Upper lobe of left lung (tissue), 6 donors: ENCODE results near the gene CCNT2. TPM values are rescaled to one million over a fixed set of nuclear protein-coding genes. Genes with fewer than 3 reads are reported as not detected.
A peak's percentile ranks its signal among the peaks of the same experiment; 100 is the strongest.

ENCODE experiments used
- ATAC-seq, 2 donors: fragments of 200-7000 bp; cut with Tn5 transposase; one replicate each; pipeline ENCODE4 v1.9.1; 2022; ENCODE audit warnings: mild to moderate bottlenecking in 2 of 2, moderate library complexity in 2 of 2; ENCODE audit not compliant: low FRiP score in 2 of 2
- DNase-seq, 2 donors: peaks; one replicate each; pipeline ENCODE4 v3.0.0-alpha.2; 2019 to 2020
- H3K27ac ChIP-seq, 4 donors: fragments of 200-600 bp; sonication (generic); one replicate each; pipeline ENCODE4 v1.5.1; 2016 to 2019
- H3K27me3 ChIP-seq, 4 donors: fragments of 200-600 bp; sonication (generic); one replicate each; pipeline ENCODE4 v1.5.1; 2017 to 2019
- H3K36me3 ChIP-seq, 4 donors: fragments of 200-600 bp; sonication (generic); one replicate each; pipeline ENCODE4 v1.5.1; 2016 to 2019
- H3K4me1 ChIP-seq, 4 donors: fragments of 200-600 bp; sonication (generic); one replicate each; pipeline ENCODE4 v1.5.1; 2018 to 2019
- H3K4me3 ChIP-seq, 4 donors: fragments of 200-600 bp; sonication (generic); one replicate each; pipeline ENCODE4 v1.5.1; 2017 to 2019; ENCODE audit warnings: mild to moderate bottlenecking in 2 of 4, moderate library complexity in 1 of 4
- H3K9me3 ChIP-seq, 4 donors: fragments of 200-600 bp; sonication (generic); one replicate each; pipeline ENCODE4 v1.5.1; 2018 to 2019
- EP300 ChIP-seq, 4 donors: sonication (generic); formaldehyde crosslinking; IDR thresholded peaks; one replicate each; pipeline ENCODE4 v1.5.1; 2017; ENCODE audit warnings: antibody characterized with exemption in 4 of 4, control low read depth in 2 of 4
- POLR2A ChIP-seq, 4 donors: fragments of 450-650 bp; IDR thresholded peaks; one replicate each; pipeline ENCODE4 v1.5.1; 2016 to 2017; ENCODE audit warnings: antibody characterized with exemption in 4 of 4, mild to moderate bottlenecking in 2 of 4
- POLR2AphosphoS5 ChIP-seq, 2 donors: sonication (generic); formaldehyde crosslinking; IDR thresholded peaks; one replicate each; pipeline ENCODE4 v1.5.1; 2017; ENCODE audit warnings: antibody characterized with exemption in 2 of 2
- WGBS, 2 donors: methylation state at CpG; one replicate each; pipeline ENCODE4 v1.1.5; 2017 to 2018; 5-methylcytosine and 5-hydroxymethylcytosine counted together
- total RNA-seq, 6 donors: library from RNA; depleted of rRNA in 4 of 6; stranded (reverse); fragments of >200 nt in 4 of 6; gene quantifications; one replicate each; pipeline versions ENCODE4 v1.1.0 to v1.2.1, GENCODE V29; 2016 to 2021
- TF ChIP-seq, protein P1 (sequence below), 6 experiments: fragments of 450-650 bp in 4 of 6; fragments of 200-600 bp in 2 of 6; sonication (generic) in 2 of 6; IDR thresholded peaks; one replicate each; pipeline ENCODE4 v1.5.1; 2016 to 2019; ENCODE audit warnings: antibody characterized with exemption in 6 of 6
- donor health status: DM: no; HTN: no; CAD: no; lungs with moderate emphysema.
- donor health status: DM: no; HTN: yes; CAD: no; lungs with severe emphysema.

The CCNT2 gene
- total RNA-seq, 6 donors from 2014 or later = 15.9 to 56.9 (median 32.2) TPM

DNA sequence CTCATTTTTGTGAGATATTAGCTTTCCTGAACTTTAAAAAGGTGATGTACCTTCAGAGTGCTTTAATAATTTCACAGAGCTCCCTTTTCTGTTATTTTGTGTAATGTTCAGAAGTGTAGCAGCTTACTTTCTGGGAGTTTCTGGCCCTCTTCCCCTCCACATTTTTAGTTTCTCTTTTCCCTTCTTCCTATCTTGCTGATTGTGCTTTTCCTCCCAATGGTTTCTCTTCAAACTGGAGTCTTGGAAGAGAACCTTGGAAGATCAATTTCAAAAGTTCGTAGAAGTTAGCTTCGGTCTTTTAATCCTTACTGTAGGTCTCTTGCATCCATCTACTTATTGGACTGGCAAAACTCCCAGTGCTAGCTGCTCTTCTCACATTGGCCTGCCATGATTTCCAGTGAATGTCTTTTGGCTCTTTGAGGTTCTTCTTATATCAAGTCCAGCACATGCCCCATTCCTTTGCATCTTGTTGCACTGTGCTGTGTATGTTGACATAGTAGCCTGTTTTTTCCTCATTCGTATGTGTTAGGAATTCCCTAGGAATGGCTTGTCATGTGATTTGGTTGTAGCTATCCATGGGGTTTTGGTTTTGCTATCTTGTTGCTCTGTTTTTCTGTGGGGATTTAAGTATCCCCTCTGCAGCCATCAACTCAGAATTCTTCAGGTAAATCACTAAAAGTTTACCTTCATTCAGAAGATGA, 7.8 kb downstream of the CCNT2 start:
- 73 to 79% methylated on average over 3 of the region's 3 CpGs for WGBS, 2 donors
- Histone ChIP-seq H3K4me1 (peaks cover 38 to 69% (median 45%) of the 10 kb centered on the region in 4 donors), H3K9me3 (no peaks in the 10 kb centered on the region), H3K4me3 (no peak overlapping the region), H3K27ac (no peak overlapping the region), H3K36me3 (peaks cover 0 to 16% (median 0%) of the 10 kb centered on the region in 4 donors), H3K27me3 (no peaks in the 10 kb centered on the region)
- no peak for ATAC-seq
- DNase-seq = no peak
- TF ChIP-seq POLR2A (IDR thresholded peaks at IDR 0.05) (no peak), EP300 (IDR thresholded peaks at IDR 0.05) (no peak), POLR2AphosphoS5 (IDR thresholded peaks at IDR 0.05) (no peak)
- TF ChIP-seq, protein P1, sequence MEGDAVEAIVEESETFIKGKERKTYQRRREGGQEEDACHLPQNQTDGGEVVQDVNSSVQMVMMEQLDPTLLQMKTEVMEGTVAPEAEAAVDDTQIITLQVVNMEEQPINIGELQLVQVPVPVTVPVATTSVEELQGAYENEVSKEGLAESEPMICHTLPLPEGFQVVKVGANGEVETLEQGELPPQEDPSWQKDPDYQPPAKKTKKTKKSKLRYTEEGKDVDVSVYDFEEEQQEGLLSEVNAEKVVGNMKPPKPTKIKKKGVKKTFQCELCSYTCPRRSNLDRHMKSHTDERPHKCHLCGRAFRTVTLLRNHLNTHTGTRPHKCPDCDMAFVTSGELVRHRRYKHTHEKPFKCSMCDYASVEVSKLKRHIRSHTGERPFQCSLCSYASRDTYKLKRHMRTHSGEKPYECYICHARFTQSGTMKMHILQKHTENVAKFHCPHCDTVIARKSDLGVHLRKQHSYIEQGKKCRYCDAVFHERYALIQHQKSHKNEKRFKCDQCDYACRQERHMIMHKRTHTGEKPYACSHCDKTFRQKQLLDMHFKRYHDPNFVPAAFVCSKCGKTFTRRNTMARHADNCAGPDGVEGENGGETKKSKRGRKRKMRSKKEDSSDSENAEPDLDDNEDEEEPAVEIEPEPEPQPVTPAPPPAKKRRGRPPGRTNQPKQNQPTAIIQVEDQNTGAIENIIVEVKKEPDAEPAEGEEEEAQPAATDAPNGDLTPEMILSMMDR (IDR thresholded peaks at IDR 0.05) = no peak

DNA sequence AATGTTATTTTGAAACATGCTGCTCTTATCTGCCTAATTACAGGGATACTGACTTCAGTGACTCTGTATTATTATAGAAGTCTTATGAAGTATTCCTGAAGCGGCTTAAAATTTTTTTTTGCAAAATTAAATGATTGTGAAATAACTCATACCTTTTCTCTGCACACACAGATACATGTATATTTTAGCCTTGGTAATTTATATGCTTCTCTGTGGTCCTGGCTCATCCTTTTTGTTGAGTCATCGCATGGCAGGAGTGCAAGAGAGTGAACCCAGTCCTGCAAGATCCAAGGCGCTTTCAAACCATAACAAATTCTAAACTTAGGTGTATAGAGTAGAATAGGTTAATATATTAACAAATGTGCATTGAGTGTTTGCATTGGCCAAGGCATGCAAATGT, 8.6 kb downstream of the CCNT2 start:
- TF ChIP-seq, protein P1 (IDR thresholded peaks at IDR 0.05) = no peak
- TF ChIP-seq POLR2AphosphoS5 (IDR thresholded peaks at IDR 0.05) (no peak), EP300 (IDR thresholded peaks at IDR 0.05) (no peak)
- Histone ChIP-seq H3K27me3 (no peaks in the 10 kb centered on the region), H3K27ac (peak overlapping the region in 1 of 4 donors; percentile 27), H3K9me3 (no peaks in the 10 kb centered on the region), H3K36me3 (peaks cover 0 to 15% (median 0%) of the 10 kb centered on the region in 4 donors), H3K4me1 (peaks cover 30 to 69% (median 42%) of the 10 kb centered on the region in 4 donors), H3K4me3 (no peak overlapping the region)
- ATAC-seq = no peak
- DNase-seq = no peak
- 76 to 81% methylated on average over 3 of the region's 3 CpGs for WGBS, 2 donors

DNA sequence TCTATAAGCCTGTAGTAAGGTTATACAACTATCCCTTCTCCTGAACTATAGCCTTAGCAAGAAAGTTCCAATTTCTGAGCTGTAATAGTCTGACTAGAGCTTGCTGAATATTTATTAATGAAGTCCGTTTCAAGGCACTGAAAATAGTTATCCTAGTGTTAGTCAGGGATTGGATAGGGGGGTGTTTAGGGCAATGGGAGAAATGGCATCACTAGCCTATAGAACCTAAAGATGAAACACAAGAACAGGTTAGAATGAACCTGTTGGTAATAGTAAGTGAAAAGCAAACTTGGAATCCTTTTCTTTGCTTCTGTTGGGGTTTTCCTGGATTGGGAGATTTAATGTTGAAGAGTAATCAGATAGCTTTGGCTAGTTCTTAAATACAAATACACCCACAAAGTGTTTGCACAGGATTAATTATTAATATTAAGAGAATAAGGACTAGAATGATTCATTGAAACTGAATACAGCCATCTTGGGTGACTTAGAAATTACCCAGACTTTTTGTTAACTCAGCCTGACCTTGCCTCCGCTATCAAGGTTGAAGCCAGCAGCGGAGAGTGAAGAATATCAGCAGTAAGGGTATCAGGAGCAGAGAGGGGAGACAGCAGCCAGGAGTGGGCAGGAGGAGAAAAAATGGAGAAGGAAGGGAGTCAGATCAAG, 14.4 kb downstream of the CCNT2 start:
- H3K27ac ChIP-seq = no peak overlapping the region
- 70 to 73% methylated on average over 3 of the region's 3 CpGs for WGBS, 2 donors
- no peak for DNase-seq

DNA sequence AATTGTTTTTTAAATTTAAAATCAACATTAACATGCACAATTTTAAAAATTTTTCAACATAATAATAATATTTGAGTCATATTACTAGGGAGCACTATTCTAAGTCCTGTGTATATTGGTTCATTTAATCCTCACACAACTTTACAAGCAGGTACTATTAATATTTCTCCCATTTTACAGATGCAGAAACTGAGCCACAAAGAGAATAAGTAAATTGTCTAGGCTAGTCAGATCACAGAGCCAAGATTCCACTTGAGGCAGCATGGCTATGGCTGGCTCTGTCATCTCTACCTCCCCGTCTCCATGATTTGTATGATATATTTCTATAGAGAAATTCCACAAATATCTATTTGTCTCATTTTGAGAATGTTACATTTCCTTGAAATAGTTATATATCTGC, 15.1 kb downstream of the CCNT2 start:
- 82 to 94% methylated on average over 1 of the region's 1 CpG for WGBS, 2 donors
- TF ChIP-seq, protein P1 (IDR thresholded peaks at IDR 0.05) = no peak
- TF ChIP-seq POLR2AphosphoS5 (IDR thresholded peaks at IDR 0.05) (no peak), EP300 (IDR thresholded peaks at IDR 0.05) (no peak), POLR2A (IDR thresholded peaks at IDR 0.05) (no peak)
- Histone ChIP-seq H3K27ac (no peak overlapping the region), H3K27me3 (no peaks in the 10 kb centered on the region), H3K4me1 (peaks cover 37 to 56% (median 42%) of the 10 kb centered on the region in 4 donors), H3K4me3 (no peak overlapping the region), H3K36me3 (peaks cover 0 to 20% (median 4%) of the 10 kb centered on the region in 4 donors), H3K9me3 (no peaks in the 10 kb centered on the region)
- ATAC-seq = no peak
- no peak for DNase-seq

More for the DNA sequence above, 14.4 kb downstream of the CCNT2 start:
- peaks cover 37 to 60% (median 43%) of the 10 kb centered on the region in 4 donors for H3K4me1 ChIP-seq
- no peaks in the 10 kb centered on the region for H3K27me3 ChIP-seq
- H3K4me3 ChIP-seq = no peak overlapping the region
- H3K36me3 ChIP-seq = peaks cover 0 to 13% (median 2%) of the 10 kb centered on the region in 4 donors
- ATAC-seq = peak in 1 of 2 donors; percentile 11
- no peaks in the 10 kb centered on the region for H3K9me3 ChIP-seq
- TF ChIP-seq, protein P1 (IDR thresholded peaks at IDR 0.05) = no peak
- TF ChIP-seq POLR2A (IDR thresholded peaks at IDR 0.05) (no peak), POLR2AphosphoS5 (IDR thresholded peaks at IDR 0.05) (no peak), EP300 (IDR thresholded peaks at IDR 0.05) (no peak)
